Measurements from ENCODE around the gene GATA3.
A peak's percentile ranks its signal among the peaks of the same experiment; 100 is the strongest.

The GATA3 gene

DNA sequence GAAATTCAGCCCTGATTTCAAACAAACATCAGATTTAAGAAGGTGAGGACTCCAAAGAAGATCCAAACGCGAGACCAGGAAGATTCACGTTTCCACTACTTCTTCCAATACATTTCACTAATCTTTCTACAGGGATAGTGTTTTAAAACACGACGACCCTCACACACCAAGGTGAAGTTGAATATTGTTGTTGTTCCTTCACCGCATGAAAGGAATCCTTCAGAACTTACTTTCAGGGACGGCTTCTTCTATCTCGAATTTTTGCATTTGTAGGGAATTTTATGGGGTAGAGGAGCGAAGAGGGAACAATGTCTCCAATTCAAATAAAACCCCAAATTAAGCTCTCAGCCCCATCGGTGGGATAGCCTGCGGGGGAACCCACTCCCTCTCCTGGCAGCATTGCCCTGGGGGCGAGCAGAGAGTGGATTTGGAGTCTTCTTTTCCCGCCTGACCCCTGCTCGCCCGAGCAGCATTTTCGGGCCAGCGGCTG, 1.5 kb upstream of the GATA3 start:
- Mint-ChIP-seq H3K27ac (peak overlapping the region; percentile 49), H3K4me3 (peak overlapping the region; percentile 76), H3K36me3 (ENCODE audit: low read depth) (peaks cover 22% of the 10 kb centered on the region), H3K4me1 (ENCODE audit: low read depth) (peaks cover 32% of the 10 kb centered on the region), H3K27me3 (ENCODE audit: low read depth) (peaks cover 39% of the 10 kb centered on the region), H3K9me3 (no peaks in the 10 kb centered on the region)

DNA sequence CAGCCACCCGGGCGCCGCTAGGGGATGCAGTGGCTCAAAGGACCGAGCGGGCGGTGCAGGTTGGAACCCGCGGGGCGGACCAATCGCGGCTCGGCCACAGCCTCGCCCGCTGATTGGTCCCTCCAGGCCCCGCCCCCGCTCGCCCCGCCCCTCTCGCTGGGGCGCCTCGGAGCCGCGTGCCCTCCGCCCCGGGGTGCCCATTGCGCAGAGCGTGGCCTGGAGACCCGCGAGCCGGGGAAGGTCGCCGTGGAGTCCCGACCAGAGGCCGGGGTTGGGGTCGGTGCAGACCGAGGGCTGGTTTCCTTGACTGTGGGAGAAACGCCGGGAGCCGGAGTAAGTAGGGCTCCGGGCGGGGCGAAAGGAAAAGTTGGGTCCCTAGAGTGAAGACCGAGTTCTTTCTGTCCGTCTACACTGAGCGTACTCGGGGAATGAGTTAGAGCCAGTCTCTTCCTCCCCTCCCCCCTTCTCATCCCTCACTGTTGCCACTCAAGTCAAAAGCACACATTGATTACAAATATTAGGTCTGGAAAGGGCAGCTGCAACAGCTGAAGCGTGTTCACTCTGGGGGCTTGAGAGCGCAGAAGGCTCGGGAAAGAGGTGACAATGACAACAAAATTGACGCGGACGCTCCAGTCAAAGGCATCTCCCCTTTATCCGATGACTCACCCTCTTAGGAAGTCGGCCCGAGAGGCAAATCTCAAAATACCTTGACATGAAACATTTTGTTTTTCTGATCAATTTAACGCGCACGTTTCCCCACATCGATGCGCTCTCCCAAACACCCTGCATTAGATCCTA, 843 bp upstream of the GATA3 start:
- H3K4me3 Mint-ChIP-seq: peak overlapping the region; percentile 93
- H3K4me1 Mint-ChIP-seq (ENCODE audit: low read depth): peaks cover 31% of the 10 kb centered on the region
- peaks cover 23% of the 10 kb centered on the region for H3K36me3 Mint-ChIP-seq (ENCODE audit: low read depth)
- H3K27ac Mint-ChIP-seq: peak overlapping the region; percentile 96
- peaks cover 32% of the 10 kb centered on the region for H3K27me3 Mint-ChIP-seq (ENCODE audit: low read depth)
- H3K9me3 Mint-ChIP-seq: no peaks in the 10 kb centered on the region

DNA sequence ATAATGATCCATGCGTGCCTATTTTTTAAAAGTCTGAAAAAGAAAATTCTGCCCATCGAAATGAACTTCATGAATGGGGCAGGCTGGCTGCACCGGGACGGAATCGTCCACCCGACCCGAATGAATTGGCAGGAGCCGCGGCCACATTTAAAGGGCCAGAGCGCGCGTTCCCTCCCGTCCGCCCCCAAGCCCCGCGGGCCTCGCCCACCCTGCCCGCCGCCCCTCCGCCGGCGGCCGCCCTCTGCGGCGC, 319 bp upstream of the GATA3 start:
- H3K9me3 Mint-ChIP-seq: no peaks in the 10 kb centered on the region
- H3K4me3 Mint-ChIP-seq: peak overlapping the region; percentile 93
- H3K4me1 Mint-ChIP-seq (ENCODE audit: low read depth): peaks cover 33% of the 10 kb centered on the region
- H3K36me3 Mint-ChIP-seq (ENCODE audit: low read depth): peaks cover 27% of the 10 kb centered on the region
- H3K27ac Mint-ChIP-seq: peak overlapping the region; percentile 96
- H3K27me3 Mint-ChIP-seq (ENCODE audit: low read depth): peaks cover 27% of the 10 kb centered on the region

DNA sequence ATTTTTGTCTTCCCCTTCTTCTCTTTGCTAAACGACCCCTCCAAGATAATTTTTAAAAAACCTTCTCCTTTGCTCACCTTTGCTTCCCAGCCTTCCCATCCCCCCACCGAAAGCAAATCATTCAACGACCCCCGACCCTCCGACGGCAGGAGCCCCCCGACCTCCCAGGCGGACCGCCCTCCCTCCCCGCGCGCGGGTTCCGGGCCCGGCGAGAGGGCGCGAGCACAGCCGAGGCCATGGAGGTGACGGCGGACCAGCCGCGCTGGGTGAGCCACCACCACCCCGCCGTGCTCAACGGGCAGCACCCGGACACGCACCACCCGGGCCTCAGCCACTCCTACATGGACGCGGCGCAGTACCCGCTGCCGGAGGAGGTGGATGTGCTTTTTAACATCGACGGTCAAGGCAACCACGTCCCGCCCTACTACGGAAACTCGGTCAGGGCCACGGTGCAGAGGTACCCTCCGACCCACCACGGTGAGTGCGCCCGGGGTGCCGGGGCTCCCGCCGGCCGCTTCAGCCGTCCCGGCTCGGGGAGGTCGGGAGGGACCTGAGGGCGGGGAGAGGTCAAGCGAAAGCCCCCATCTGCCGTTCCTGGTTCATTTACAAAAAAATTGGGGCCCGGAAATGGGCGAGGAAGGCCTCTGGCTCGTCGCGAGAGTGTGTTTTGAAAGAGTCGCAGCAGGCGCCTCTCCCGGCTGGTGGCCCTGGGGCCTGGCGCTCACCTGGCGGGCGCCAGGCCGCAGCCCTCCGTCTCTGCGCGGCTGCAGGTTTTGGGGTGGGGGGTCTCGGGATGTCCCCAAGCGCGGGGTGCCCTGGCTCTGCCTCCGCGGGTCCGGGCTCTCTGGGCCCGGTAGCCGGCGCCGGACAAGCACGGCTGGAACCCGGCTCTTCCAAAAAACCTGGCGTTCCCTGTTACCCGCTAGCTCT, 1.2 kb downstream of the GATA3 start:
- H3K27me3 Mint-ChIP-seq (ENCODE audit: low read depth): peaks cover 17% of the 10 kb centered on the region
- H3K4me1 Mint-ChIP-seq (ENCODE audit: low read depth): peaks cover 47% of the 10 kb centered on the region
- H3K4me3 Mint-ChIP-seq: peak overlapping the region; percentile 89
- H3K36me3 Mint-ChIP-seq (ENCODE audit: low read depth): peaks cover 43% of the 10 kb centered on the region
- no peaks in the 10 kb centered on the region for H3K9me3 Mint-ChIP-seq
- H3K27ac Mint-ChIP-seq: peak overlapping the region; percentile 90

DNA sequence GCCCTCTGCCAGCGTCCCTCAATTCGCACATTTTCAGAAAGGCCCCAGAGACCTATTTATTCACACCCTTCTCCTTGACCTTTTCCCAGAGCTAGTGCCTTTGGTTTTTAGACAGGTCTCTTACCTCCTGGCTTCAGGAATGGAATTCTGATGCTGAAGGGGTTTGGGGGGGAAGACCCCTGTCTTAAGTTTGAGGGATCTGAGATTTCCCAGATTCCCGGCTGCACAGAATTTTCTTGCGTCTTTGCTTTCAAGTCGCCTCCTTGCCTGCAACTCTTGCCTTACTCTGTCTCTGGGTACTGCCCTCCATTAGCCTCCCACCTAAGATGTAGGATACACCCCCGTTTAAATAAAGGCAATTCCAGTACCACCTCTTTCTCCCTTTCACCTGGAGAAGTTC, 1.9 kb downstream of the GATA3 start:
- Mint-ChIP-seq H3K9me3 (no peaks in the 10 kb centered on the region), H3K4me1 (ENCODE audit: low read depth) (peaks cover 54% of the 10 kb centered on the region), H3K36me3 (ENCODE audit: low read depth) (peaks cover 49% of the 10 kb centered on the region), H3K27me3 (ENCODE audit: low read depth) (peaks cover 16% of the 10 kb centered on the region), H3K4me3 (peak overlapping the region; percentile 89), H3K27ac (peak overlapping the region; percentile 84)

DNA sequence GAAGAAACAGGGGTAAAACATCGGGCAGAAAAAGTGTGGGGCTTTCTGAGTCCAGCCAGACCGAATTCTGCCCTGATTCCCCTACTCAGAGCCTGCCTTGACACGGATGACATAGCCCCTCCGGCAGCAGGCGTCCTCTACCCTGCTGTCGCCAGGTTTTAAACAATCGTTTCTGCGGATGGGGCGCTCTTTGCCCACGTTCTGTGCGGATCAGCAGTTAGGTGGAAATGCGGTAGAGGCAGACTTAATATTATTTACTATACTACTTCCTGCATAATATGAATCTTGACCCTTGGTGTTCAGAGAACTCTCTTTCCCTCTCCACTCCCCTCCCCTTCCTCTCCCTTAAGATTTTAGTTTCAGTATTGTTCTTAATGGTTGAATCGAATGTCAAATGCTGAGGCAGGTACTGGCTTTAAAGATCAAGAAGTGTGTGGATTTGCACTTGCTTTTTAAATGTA, 2.4 kb downstream of the GATA3 start:
- Mint-ChIP-seq H3K4me1 (ENCODE audit: low read depth) (peaks cover 59% of the 10 kb centered on the region), H3K27ac (peak overlapping the region; percentile 84), H3K9me3 (no peaks in the 10 kb centered on the region), H3K4me3 (peak overlapping the region; percentile 89), H3K36me3 (ENCODE audit: low read depth) (peaks cover 52% of the 10 kb centered on the region), H3K27me3 (ENCODE audit: low read depth) (peaks cover 15% of the 10 kb centered on the region)

DNA sequence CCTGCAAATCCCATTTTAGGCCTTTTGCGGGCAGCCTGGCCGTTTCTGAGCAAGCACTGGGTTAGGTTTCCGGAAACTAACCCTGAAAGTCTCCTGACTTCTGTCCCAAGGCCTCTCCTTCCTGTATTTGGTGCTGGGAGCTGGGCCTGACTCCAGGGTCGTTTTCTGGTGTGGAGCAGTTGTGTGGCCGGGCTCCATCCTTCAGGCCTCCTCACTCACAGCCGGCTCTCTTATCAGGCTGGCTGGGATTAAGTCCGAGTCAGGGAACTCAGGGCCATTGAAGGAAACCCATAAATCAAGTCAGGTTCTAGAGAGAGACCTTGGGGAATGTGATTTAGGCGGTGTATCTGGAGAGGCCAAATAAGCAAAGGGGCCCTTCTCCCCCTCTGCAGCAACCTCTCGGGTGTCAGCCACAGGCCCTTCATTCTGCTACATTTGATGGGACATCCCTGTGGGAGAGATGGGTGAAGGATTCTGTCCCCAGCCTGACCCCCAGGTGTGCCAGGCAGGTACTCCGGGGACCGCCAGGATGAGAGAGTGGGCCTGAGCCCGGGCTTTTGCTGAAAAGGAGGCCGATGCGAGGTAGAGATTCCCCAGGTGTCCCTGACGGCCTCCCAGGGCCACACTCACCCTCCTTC, 3.3 kb downstream of the GATA3 start:
- Mint-ChIP-seq H3K9me3 (no peaks in the 10 kb centered on the region), H3K36me3 (ENCODE audit: low read depth) (peaks cover 58% of the 10 kb centered on the region), H3K27me3 (ENCODE audit: low read depth) (peaks cover 6% of the 10 kb centered on the region), H3K4me3 (peak overlapping the region; percentile 89), H3K4me1 (ENCODE audit: low read depth) (peaks cover 61% of the 10 kb centered on the region), H3K27ac (peak overlapping the region; percentile 84)

DNA sequence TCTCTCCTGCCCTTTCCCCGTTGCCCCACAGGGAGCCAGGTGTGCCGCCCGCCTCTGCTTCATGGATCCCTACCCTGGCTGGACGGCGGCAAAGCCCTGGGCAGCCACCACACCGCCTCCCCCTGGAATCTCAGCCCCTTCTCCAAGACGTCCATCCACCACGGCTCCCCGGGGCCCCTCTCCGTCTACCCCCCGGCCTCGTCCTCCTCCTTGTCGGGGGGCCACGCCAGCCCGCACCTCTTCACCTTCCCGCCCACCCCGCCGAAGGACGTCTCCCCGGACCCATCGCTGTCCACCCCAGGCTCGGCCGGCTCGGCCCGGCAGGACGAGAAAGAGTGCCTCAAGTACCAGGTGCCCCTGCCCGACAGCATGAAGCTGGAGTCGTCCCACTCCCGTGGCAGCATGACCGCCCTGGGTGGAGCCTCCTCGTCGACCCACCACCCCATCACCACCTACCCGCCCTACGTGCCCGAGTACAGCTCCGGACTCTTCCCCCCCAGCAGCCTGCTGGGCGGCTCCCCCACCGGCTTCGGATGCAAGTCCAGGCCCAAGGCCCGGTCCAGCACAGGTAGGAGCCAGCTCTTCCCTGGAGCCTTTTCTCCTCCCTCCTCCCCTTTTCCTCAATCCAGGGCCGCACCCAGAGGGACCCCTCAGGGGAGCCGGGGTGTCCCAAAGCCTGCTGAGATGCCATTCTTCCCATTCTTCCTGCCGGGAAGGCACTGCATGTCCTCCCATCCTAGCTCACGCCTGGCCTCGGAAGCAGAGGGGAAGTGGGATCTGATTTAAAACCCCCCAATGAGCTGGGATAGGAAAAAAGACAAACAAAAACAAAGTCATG, 4.0 kb downstream of the GATA3 start:
- Mint-ChIP-seq H3K36me3 (ENCODE audit: low read depth) (peaks cover 65% of the 10 kb centered on the region), H3K27ac (peak overlapping the region; percentile 93), H3K4me3 (peak overlapping the region; percentile 89), H3K4me1 (ENCODE audit: low read depth) (peaks cover 63% of the 10 kb centered on the region), H3K27me3 (ENCODE audit: low read depth) (no peaks in the 10 kb centered on the region), H3K9me3 (no peaks in the 10 kb centered on the region)

DNA sequence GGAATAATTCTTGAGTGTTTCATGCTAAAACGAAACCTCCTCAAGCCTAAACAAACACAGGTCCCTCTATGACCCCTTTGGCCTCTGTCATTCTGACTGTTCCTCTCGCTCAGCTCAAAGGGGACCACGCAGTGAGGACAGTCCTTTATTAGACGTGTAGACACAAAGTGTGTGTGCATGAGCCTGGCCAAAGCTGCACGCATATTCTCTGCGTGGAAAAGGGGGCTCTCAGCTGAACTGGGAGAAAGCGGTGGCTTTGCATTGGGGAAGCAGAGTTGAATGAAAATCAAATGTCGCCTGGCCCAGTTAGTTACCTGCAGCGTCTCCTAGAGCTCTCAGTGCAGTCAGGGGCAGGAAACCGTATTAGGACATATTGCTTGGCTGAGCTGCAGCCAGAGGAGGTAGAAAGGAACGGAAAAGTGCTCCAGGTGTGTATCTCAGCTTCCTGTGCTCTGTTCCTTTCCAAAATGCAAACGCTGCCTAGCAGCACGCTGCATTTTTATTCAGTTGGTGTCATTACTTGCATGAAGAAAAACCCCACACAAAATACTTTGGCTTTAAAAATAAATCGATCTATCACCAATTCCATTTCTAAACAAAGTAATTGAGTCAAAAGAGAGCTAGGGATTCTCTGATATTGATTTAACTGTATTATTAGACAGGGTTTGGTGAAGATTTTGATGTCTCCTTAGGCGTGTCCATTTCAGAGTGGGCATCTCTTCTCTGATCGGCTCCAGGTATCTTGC, 4.9 kb downstream of the GATA3 start:
- no peaks in the 10 kb centered on the region for H3K27me3 Mint-ChIP-seq (ENCODE audit: low read depth)
- H3K27ac Mint-ChIP-seq: peak overlapping the region; percentile 93
- peaks cover 71% of the 10 kb centered on the region for H3K36me3 Mint-ChIP-seq (ENCODE audit: low read depth)
- no peaks in the 10 kb centered on the region for H3K9me3 Mint-ChIP-seq
- peaks cover 66% of the 10 kb centered on the region for H3K4me1 Mint-ChIP-seq (ENCODE audit: low read depth)
- H3K4me3 Mint-ChIP-seq: peak overlapping the region; percentile 89

DNA sequence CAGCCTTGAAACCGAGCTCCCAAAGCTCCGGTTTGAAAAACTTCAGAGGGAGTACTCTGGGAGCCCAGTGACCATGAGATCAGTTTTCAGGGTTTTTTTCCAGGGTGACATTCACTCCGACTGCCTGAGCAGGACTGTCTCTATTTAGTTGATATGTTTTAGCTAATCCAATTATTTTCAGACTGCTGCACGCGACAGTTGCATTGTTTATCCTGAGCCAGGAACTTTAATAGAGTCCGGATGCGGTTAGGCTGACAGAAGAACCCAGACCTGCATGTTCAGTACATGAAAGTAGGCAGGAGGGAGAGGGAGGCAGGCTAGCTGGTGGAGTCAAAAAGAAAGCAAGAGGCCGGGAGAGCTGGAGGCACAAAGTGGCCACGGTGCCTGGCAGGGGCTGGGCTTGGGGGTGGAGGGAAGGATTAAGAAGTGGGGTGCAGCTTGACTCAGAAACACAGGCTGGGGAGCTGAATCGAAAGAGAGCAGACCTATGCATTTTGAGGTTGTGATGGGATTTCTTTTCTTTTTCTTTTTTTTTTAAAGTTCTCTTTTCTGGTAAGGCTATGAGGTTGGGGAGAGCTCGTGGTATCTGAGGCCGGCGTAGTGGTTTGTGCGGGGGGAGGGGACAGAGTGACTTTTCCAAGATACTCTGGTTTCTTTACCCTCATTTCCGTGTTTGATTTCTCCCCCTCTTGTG, 5.7 kb downstream of the GATA3 start:
- H3K36me3 Mint-ChIP-seq (ENCODE audit: low read depth): peaks cover 74% of the 10 kb centered on the region
- H3K27ac Mint-ChIP-seq: peak overlapping the region; percentile 93
- peak overlapping the region; percentile 89 for H3K4me3 Mint-ChIP-seq
- no peaks in the 10 kb centered on the region for H3K9me3 Mint-ChIP-seq
- H3K27me3 Mint-ChIP-seq (ENCODE audit: low read depth): no peaks in the 10 kb centered on the region
- H3K4me1 Mint-ChIP-seq (ENCODE audit: low read depth): peaks cover 71% of the 10 kb centered on the region

DNA sequence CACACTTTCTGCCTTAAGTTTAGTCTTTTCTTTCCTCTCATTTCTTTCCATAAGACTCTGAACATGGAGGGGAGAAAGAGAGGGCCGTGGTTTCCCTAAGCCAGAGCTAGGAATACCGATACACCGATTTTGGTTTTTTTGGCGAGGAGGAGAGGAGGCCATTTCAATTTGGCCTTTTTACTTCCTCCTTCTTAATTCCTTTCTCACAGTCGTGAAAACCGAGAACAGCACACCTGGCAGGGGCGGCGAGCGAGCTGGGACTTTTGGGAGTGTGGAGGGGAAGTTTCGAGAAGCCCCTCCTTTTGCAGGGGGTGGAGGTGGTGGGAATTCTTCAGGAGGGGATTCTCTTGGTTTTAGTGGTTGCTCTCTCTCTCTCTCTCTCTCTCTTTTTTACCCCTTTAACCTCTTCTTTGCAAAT, 6.2 kb downstream of the GATA3 start:
- Mint-ChIP-seq H3K27me3 (ENCODE audit: low read depth) (no peaks in the 10 kb centered on the region), H3K27ac (peak overlapping the region; percentile 93), H3K9me3 (no peaks in the 10 kb centered on the region)

DNA sequence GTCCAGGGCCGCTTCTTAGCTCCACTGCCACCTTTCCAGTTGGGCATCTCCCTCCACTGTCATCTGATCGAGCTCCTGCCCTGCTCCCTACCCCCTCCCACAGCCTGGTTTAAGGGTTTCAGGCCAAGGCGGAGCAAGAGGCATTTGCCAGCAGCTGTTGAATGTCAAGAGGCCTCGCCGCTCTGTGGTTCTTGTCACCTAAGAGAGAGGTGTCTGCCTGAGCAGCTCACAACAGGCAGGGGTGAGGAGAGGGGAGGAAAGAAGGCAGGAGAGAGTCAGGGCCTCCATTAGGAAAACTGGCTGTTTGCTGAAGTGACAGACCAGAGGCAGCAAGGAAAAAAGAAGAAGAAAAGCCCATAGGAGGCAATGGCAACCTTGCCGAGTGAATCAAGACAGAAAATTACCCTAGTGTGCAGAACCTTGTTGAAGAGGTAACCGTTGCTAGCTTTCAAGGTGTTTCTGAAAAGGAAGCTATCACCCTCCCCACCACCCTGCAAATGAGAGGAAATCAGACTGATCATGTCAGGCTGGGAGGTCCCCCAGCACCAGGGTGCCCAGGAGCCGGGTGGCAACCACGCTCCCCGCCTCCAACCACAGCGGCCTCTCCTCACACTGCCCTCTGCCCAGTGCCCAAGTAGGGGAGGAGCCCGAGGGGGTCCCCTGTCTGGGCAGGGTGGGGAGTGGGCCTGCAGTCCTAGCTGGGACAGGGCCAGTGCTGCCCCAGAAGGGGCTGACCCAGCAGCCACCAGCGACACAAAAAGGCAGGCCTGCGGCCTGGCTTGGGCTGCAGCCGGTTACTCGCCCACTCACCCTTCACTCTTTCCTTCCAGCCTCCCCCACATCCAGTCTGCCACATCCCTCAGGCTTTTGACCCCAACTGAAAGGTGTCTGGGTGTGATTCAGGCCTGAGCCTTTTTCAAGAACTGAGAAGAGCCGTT, 7.1 kb downstream of the GATA3 start:
- H3K4me1 Mint-ChIP-seq (ENCODE audit: low read depth): peaks cover 83% of the 10 kb centered on the region
- peak overlapping the region; percentile 93 for H3K27ac Mint-ChIP-seq
- no peaks in the 10 kb centered on the region for H3K27me3 Mint-ChIP-seq (ENCODE audit: low read depth)
- H3K9me3 Mint-ChIP-seq: no peaks in the 10 kb centered on the region
- peaks cover 81% of the 10 kb centered on the region for H3K36me3 Mint-ChIP-seq (ENCODE audit: low read depth)
- H3K4me3 Mint-ChIP-seq: peak overlapping the region; percentile 89

More for the DNA sequence above, 6.2 kb downstream of the GATA3 start:
- H3K4me1 Mint-ChIP-seq (ENCODE audit: low read depth): peaks cover 74% of the 10 kb centered on the region
- H3K36me3 Mint-ChIP-seq (ENCODE audit: low read depth): peaks cover 75% of the 10 kb centered on the region
- peak overlapping the region; percentile 89 for H3K4me3 Mint-ChIP-seq
